Measurements from ENCODE around the gene RD3L.
"Not testable (repeated sequence)": the region's sequence is repeated elsewhere in the genome, so short reads cannot be mapped to it uniquely, and the experiment has no call there.

RD3L gene

DNA sequence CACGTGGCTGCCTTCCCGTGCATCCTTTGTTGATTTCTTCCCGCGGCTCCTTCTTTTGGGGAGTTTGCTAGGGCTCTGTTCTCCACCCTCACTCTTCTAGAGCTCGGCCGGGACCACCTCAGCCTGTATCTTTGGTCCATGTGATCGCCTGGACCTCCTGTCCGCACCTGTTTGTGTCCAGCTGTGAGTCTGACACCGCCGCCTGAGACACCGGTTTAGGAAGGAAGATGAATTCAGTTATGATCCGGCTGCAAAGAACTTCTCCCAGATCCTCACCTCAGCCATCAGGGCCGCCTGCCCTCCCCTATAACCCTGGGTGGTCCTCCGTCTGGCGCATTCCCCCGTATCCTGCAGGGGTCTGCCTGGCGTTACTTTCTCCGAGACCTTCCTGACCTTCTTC, 14.8 kb downstream of the RD3L start:
- DNase-seq = no peak

DNA sequence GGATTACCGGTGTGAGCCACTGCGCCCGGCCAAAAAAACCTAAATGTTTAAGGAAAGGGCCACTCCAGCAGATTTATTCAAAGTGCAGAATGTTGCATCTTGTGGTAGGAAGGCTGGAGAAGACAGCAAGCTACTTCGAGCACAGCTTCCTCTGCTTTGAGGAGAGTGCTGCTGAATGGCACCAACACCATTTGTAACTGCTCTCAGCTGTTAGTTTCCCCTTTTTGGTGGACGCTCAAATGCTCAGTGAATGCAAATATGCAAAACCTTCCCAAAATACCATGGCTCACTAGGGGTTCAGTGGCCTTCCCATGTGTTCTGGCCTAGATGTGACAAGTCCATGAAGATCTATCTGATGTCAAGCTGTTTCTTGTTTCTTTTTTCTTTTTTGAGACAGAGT, 17.0 kb downstream of the RD3L start:
- no peak for DNase-seq

DNA sequence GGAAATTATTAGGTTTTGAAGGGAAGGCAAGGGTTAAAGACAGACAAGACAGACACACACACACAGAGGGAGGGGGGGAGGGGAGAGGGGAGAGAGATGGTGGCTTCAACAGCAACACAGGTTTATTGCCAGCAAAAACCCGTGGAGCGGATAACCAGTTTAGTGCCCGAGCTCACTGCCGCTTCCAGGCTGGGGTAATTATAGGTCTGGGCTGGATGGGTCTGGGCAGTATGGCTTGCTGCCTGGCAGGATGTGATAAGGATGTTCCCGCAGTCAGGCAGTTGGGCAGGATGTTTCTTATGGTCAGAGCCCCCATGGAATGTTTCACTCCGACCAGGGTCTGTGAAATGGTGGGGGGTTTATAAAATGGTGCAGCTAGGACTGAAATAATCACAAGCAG, 18.5 kb downstream of the RD3L start:
- no peak for DNase-seq

DNA sequence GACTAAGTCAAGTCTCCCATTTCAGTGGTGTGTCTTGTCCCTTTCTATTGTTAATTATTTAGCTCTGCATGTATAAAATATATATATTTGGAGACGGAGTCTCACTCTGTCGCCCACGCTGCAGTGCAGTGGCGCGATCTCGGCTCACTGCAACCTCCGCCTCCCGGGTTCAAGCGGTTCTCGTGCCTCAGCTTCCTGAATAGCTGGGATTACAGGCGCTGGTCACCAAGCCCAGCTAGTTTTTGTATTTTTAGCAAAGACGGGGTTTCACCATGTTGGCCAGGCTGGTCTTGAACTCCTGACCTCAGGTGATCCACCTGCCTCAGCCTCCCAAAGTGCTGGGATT, 20.5 kb downstream of the RD3L start:
- DNase-seq = not testable (repeated sequence)

DNA sequence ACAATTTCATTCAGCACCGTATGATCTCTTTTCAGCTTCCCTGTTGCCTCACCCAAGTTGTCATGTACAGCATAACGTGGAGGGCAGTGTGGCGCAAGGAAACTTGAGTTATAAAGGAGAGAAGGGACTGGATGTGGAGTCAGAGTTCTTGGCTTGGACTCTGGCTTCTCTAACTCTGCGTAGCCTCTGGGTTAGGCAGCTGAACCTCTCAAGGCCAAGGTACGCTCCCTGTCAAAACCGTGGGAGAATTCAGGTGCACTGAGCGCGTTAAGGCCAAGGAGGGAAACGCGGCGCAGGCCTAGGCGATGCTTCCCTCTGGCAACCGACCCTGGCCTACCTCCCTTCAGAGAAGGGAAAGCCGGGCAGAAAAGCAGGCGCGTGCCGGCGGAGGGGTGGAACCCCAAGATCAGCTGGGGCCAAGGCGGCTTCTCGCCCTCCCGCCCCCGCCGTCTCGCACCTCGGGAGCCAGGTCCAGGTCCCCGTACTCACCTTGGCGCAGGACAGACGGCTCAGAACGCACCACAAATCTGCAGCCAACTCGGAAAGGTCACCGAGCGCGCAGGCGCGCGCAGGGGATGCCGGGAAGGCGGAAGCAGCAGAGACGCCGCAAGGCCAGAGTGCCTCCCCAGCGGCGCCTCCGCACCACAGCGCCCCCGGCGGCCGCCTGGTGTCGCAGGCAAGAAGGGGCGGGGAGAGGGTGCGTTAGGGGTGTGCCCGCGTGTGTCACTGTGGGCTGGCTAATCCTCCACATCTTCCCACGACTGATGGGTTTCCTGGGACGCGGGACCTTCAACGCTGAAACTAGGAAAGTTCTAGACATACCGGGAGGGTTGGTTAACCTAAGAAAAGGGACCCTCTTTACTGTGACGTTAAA, 21.1 kb downstream of the RD3L start:
- DNase-seq = peak; percentile 95 to 97

DNA sequence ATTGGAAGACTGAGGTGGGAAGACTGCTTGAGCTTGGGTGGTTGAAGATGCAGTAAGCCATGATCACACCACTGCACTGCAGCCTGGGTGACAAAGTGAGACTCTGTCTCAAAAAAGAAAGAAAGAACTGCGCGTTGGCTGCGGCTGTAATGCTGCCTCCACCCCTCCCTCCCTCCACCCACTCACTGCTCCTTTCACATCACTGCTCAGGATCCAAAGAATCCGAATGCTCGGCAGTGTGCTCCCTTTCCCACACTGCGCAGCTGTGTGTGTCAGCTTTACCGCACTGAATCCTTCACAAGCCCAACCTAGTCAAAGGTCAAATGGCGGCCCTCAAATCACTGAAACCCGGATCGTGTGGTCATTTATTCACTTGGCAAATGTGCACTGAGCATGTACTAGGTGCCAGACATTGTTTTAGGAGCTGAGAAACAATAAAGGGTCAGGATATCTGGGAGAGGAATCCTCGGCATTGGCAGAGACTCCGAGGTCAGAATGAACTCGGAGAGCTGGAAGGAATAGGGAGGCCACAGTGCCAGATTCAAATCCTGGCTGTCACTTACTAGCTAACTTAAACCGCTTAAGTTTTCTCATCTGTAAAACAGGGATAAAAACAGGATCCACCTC, 25.6 kb downstream of the RD3L start:
- DNase-seq = no peak

DNA sequence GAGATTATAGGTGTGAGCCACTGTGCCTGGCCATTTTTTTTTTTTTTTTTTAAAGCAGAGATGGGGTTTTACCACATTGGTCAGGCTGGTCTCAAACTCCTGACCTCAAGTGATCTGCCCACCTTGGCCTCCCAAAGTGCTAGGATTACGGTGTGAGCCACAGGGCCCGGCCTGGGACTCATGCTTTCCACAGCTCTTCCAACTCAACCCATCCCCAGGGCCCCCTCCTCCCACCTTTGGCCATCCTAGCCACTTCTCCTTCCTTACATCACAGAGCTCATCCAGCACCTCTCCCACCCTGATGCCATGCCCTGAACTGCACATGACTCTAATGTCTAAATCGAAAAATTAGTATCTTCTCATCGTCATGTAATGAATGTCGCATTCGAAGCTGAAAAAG, 26.7 kb downstream of the RD3L start:
- no peak for DNase-seq

DNA sequence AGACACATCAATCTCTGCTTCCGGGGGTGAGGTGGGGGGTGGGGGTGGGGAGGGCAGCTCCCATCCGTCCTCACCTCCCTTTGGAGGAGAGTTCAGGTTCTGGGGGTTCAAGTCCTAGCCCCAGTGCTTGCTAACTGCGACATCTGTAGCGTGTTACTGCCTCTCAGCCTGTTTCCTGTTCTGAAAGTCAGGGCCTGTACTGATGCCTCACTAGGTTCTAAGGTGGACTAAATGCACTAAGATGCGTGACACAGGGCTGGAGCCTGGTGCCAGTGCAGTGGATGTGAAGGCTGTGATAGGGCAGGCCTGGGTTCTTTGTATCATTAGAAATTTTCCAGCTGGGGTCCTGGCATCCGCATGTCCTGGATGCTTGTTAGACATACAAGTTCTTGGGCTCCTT, 31.3 kb downstream of the RD3L start:
- DNase-seq = no peak

DNA sequence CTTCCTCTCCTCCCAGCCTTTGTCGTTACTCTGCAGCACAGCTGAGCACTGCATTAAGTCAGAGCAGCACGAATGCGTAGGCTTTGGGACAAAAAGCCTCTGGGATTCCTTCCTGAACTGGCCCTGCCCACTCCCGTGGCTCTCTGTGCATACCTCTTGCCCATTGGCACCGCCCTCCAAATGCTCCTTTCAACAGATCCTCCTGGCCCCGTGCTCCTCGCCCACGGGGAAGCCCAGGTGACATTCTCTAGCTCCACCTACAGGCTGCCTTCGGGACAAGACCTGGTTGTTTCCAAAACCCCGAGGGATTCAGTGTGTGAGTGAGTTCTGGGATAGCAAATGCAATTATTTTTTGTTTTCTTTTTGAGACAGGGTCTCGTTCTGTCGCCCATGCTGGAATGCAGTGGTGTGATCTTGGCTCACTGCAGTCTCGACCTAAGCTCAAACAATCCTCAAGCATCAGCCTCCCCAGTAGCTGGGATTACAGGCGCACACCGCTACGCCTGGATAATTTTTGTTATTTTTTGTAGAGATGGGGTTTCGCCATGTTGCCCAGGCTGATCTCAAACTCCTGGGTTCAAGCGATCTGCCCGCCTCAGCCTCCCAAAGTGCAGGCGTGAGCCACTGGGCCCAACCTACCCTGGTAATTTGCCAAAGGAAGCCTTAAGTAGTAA, 31.9 kb downstream of the RD3L start:
- DNase-seq = peak; percentile 77 to 79

DNA sequence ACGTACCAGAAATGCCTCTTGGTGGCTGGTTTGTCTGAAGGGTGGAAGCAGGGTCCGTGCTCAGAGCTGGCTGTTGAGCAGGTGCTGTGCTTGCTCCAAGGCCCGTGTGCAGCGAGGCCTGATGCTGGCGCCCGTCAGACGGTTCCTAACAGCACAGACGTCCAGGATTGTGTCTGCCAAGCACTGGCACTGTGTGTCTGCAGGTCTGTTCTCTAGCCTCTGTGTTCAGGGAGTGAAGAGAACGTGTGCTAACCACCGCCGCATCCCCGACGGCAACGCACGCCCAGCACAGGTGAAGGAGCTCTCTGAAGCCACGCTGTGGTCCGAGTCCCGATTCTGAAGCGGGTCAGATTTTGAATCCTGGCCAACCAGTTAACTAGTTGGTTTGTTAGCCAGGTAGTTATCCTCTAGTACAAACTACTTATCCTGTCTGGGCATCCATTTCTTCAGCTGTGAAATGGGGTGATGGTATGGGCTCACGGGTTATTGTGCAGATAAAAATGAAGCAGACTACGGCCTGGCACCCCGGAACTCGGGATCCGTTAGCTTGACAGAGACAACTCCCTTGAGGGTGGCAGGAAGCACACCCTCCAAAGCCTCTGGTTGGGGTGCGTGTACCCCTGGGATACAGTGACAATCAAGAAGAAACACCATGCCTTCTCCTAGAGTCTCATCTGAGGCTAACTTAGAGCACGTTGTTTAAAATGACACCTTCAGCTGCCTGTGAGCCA, 32.6 kb downstream of the RD3L start:
- no peak for DNase-seq

DNA sequence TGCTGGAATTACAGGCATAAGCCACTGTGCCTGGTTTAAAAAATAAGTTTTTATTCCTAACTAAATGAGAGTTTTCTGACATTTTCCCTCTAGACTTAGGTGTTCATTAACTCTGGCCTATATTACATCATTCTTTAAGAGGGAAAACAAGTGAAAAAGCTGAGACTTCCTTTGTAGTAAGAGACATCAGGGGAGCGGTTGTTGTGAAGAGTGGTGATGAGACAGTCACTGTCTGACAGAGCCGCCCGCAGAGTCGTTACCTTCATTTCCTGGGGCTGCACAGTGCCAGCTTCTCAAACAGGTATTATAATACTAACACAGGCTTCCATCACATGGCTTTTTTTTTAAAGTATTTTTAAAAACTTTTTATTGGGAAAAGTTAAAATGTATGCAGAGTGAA, 33.7 kb downstream of the RD3L start:
- DNase-seq = no peak

DNA sequence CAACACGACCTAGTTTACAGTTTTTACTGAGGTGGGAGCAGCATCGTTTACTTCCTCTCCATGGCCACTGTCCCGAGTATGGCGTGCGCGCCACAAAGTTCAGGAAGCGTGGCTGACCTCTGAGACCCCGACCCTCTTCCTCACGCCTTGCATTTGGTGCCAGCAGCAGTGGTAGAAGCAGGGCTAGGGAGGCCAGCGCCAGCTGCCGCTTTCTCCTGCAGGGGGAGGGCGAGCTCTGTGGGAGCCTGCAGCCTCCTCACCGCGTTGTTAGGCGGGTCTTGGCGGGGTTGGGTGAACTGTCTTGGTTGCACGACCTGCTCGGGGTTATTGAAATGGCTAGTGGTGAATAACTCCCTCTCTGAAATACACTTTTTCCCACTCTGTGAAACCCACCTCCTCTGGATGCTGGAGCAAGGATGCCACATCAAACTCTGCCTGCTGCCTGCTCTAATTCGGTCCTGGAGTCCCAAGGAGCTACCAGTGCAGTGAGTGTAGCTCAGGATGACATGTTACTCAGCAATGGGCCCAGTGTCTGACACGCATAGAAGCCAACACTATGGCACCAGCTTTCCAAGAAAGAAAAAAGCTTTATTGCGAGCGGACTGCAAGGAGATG, 36.4 kb downstream of the RD3L start:
- DNase-seq = peak in 1 of 2 donors; percentile 14

DNA sequence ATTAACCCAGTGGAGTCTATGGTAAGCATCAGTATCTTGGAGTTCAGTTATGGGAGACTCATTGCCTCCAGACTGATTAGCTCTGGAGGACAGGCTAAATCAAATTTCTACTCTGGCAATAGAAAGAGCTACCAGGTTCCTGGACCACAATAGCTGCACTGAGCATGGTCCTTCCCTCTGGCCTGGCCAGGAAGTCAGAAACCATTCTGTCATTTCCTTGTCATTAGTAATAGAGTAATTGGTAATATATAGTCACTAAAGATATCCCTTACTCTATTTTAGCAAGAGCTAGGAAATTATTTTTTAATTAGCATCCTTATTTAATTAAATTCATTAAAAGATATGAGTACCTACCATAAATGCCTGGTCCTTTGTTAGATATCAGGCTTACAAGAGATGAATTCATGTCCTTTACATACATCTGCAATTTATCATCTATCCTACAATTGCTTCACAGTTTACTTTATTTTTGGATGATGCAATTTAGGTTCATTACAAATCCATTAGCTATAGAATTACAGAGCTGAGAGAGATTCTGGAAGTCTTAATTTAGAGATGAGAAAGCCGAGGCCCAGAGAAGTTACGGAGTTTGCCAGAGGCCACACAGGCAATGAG, 37.7 kb downstream of the RD3L start:
- no peak for DNase-seq

DNA sequence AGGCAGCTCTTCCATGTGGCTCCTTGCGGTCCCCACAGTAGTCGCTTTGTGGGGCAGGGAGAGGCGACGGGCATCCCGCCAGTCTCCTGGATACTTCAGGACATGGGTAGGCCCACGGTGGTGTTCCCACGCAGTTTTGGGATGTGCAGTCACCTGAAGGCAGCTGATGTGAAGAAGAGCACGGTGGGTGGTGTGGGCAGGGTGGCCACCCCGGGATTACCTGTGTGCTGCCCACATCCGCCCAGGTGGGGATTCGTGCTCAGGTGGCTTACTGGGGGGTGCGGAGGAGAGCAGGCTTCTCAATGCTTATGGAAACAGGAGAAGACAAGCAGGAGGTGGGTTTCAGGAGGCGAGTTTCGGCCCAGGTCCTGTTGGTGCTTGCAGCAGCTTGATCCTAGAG, 42.5 kb downstream of the RD3L start:
- DNase-seq = no peak

DNA sequence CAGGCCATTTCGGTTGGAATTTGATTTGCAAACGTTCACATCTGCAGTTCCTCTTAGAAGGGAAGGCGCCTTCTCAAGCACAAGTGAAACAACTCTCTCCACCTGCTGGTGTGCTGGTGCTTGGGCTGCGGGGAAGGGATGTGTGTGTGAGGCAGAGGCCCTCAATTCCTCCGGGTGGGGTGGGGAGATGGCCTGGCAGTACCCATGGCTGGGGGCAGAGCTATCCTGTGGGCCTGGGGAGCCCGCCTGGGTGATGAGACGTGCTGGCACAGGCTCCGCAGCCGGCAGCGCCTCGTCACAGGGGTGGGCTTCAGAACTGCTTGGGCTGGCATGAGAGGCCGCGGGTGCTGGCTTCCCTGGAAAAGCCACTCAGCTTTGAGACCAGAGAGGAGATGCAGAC, 43.0 kb downstream of the RD3L start:
- no peak for DNase-seq

DNA sequence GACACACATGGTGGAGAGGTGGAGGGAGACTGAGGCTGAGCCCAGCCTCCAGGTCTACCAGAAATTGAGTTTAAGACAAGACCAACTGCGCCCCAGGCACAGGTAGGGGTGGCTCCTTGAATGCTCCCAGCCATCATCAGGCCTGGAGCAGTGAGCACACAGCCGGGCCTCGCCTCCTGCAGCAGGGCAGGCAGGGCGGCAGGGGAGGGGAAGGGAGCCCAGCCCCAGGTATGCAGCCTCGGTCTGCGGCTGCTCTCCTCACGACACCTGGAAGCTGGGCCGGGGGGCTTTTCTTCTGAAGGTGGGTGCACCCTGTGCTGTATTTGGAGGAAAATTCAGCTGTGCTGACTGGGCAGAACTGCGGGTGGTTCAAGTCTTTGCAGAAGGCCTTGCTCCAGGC, 43.6 kb downstream of the RD3L start:
- DNase-seq = no peak

DNA sequence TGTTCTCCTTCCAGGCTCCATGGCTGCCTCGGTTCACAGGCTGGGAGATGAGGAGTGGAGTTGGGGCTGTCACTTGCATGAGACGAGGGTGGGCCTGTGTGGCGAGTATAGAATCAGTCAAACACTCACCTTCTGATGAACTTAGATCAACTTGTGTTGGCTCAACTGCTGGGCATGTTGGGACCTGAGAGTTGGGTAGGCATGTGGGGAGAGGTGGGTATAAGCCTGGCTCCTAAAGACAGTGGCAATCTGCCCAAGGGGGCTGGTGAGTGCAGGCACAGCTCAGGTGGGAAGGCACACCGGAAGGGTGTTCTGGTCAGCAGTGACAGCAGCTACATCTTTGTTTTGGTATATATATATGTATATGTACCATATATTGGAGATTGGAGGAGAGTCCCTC, 44.1 kb downstream of the RD3L start:
- DNase-seq = no peak

DNA sequence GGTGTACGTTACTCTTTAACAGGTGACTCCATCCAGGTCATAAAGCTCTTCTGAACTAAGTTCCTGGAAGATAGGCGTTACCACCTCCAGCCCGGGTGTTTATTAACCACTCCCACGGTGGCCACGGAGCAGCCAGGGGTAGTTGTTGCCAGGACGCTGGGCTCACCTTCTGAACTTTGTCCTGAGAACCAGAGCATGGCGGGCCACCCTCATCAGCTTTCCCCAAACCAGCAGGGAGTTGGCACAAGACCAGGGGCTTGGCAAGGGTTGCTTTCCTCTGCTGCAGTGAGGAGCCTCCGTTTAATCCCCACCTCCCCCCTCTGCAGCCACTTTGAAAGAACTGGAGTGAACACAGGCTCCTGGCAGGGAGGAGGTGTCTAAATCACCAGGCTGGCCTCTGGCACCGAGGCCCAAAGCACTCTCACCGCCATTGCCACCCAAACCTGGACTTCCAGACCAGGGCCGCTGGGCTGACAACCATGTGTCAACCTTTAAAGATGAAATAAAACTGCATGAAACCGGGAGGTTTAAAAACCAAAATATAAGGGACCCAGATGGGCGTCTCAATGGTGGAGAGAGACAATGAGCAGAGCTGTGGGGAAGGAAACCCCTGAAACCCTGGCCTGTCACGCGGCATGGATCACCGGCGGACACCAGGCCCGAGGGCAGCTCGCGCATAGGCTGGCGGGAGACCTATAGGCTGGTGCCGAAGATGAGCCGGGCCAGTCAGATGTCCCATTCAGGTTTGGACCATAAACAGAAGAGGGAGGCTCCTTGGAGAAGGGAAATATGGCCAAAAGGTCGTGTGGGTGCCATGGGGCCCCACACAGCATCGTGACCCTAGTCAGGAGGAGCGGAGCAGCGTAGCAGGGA, 45.0 kb downstream of the RD3L start:
- DNase-seq = no peak

DNA sequence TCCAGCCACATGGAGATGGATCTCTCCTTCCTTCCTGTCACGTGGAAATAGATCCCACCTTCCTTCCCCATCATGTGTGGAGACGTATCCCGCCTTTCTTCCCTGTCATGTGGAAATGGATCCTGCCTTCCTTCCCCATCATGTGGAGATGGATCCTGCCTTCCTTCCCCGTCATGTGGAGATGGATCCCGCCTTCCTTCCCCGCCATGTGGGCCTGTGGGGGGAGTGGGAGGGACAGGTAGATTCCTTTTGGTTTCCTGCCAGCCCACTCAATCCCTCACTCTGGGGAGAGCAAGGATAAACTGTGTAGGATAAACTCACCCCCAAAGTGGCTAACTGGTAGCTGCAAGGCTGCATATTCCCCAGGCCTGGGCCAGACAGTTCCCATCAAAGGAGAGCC, 45.8 kb downstream of the RD3L start:
- no peak for DNase-seq

DNA sequence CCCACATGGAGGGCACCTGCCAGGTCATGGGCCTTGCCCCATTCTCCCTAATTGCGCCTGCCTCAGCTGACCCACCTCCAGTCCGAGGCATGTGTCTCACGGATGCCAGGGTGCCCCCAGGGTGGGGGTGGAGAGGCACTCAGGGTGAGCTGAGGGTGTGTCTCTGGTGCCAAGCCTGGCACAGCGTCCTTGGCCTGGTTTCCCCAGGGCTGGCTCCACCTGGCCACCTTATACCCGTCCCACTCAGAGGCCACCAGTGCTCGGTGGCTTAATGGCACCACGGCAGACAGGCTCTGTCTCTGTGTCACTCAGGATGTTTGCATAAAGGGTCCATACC, 47.6 kb downstream of the RD3L start:
- DNase-seq = no peak

DNA sequence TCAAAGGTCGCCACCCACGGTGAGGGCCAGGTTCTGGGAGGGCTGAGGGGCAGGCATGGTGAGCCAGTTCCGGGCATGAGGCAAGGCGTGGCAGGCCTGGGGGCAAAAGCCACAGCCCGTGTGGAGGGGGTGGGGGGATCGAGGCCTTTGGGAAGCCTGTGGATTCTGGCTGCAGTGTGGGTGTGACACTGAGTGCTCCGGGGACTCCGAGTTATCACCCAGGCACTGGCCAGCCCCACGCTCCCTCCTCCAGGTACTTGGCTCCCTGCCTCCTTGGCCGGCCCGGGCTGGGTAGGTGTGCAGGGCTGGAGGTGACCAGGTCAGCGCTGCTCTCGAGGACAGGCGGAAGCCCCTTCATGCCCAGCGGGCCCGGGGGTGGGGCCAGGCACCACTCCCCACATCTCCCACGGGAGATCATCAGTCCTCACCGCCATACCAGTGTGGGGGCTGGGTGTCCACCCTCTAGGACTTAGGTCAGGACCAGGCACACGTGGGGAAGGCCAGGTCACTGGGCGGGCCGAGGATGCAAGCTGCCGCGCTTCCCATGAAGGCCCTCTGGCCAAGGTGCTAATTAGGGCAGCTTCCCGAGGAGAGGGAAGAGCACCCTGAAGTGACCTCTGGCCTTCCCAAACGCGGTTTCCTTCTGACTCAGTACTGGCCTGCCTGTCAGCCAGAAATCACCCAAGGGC, 48.2 kb downstream of the RD3L start:
- DNase-seq = no peak
